ENCODE measurements around the gene GLIS1.
"Not testable (repeated sequence)": the region's sequence is repeated elsewhere in the genome, so short reads cannot be mapped to it uniquely, and the experiment has no call there.

GLIS1 gene

DNA sequence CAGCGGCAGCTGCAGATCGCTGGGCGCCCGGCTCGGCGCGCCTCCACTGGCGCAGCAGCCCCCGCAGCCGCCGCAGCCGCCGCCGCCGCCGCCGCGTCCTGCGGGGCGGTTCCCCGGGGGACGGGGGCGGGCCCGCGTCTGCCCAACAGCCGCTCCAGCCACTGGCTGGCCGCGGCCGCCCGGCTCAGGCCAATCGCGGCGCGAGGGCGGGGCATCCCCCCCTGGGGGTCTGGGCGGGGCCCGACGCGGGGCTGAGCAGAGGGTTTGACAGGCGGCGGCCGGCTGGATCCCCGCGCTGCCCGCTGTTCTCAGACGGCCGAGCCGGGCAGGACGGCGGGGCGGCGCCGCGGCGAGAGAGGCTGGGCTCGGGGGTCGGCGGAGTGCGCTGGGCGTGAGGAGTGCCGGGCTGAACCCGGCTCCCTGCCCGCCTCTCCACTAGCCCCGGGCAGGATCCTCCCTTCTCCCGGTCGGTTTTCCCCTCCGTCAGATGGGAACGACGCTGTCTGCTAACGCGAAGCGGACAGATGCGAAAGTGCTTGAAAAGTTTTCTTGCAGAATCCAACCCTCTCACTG, at the start of gene GLIS1:
Gene GLIS1 (minus strand): TSS at position 56 of the 573 bp plus-strand sequence. CDS start 1,100 bp downstream, outside the sequence.
- DNase-seq = no peak

DNA sequence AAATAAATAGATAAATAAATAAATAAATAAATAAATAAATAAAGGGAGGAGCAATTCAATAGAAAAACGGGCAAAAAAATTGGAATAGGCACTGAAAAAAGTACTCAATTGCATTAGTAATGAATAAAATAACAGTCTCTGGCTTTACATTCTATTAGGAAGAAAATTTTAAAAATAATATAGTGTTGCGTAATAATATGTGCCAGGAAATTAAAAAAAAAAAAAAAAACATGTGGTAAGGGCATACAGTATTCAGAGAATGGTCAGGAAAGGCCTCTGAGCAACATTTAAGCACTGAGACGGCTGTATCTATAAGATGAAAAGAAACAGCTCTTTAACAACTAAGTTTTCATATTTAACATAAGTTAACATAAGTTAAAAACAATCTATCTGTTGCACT, 48.7 kb upstream of the GLIS1 start:
- no peak for DNase-seq

GRCh38 chr1:53783056-53783455, 44.1 kb upstream of the GLIS1 start:
- DNase-seq = no peak

DNA sequence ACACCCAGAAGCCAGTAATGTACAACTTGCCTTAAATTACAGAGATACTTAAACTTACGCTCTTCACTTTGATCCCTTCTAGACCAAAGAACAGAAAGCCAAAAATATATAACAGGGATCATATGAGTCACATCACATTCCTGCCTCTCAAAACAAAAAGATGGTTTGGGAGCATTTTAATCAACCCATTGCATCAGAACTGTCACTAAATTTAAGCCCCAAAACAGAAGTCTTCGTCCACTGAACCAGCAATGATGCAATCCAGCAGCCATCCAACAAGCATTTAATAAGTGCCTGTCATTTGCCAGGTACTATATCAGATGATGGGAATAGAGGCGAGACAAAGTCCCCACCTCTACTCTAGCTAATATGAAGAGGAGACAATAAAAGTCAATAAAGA, 42.7 kb upstream of the GLIS1 start:
- no peak for DNase-seq

- no peak for DNase-seq
Observed at GRCh38 chr1:53777272-53777671, 38.3 kb upstream of the GLIS1 start.

GRCh38 chr1:53771648-53772047, 32.7 kb upstream of the GLIS1 start:
- DNase-seq = no peak

- DNase-seq = no peak
Observed at GRCh38 chr1:53769780-53770179, 30.8 kb upstream of the GLIS1 start.

- no peak for DNase-seq
Observed at GRCh38 chr1:53769184-53769583, 30.2 kb upstream of the GLIS1 start.

DNA sequence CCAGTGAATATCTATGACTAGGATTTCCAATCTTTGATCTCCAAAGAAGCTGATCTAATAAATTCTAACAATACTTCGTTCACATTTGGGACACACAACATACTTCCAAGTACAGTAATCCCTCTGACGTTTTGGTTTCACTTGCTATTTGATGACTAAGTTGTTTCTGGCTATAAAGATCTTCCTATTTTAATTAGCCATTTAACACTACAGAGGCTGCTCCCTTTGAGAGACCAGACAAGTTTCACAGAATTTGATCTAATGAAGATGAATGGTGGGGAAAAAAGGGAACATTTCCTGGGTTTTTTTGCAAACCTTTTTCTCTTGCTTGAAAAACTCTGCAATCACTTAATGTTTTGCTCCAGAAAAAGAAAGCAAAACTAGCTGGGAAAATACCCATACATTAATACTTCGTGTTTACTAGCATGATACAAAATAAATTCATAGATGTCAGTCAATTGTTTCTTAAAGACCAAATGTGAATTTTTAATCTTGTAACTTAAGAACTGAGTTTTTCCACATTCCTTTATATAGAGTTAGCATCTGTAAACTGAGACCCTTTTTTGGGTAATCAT, 28.0 kb upstream of the GLIS1 start:
- no peak for DNase-seq

GRCh38 chr1:53766194-53766742, 27.3 kb upstream of the GLIS1 start:
- DNase-seq = no peak

GRCh38 chr1:53765657-53766056, 26.7 kb upstream of the GLIS1 start:
- DNase-seq = no peak

DNA sequence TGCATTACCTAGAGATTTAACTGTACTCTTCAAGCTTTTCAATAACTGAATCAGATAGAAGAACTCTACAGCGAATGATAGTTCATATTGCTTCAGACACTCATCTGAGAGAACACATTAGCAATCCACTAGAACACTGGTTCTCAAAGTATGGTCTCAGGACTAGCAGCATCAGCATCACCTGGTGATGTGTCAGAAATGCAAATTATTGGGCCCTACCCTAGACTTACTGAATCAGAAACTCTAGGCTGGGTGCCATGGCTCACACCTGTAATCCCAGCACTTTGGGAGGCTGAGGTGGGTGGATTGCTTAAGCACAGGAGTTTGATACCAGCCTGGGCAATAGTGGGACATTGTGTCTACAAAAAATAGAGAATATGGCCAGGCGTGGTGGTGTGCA, 24.9 kb upstream of the GLIS1 start:
- DNase-seq = no peak

GRCh38 chr1:53763461-53763860, 24.5 kb upstream of the GLIS1 start:
- no peak for DNase-seq

DNA sequence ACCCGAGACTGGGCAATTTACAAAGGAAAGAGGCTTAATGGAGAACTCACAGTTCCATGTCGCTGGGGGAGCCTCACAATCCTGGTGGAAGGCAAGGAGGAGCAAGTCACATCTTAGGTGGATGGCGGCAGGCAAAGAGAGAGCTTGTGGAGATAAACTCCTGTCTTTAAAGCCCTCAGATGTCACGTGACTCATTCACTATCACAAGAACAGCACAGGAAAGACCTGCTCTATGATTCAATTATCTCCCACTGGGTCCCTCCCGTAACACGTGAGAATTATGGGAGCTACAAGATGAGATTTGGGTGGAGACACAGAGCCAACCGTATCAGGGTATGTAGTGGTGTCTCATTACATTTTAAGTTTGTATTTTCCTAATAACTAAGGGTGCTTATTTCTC, 21.5 kb upstream of the GLIS1 start:
- not testable (repeated sequence) for DNase-seq

- no peak for DNase-seq
Observed at GRCh38 chr1:53755874-53756273, 16.9 kb upstream of the GLIS1 start.

GRCh38 chr1:53754484-53755312, 15.7 kb upstream of the GLIS1 start:
- peak in 1 of 6 experiments; percentile 7 for DNase-seq

GRCh38 chr1:53752281-53752680, 13.3 kb upstream of the GLIS1 start:
- DNase-seq = no peak

DNA sequence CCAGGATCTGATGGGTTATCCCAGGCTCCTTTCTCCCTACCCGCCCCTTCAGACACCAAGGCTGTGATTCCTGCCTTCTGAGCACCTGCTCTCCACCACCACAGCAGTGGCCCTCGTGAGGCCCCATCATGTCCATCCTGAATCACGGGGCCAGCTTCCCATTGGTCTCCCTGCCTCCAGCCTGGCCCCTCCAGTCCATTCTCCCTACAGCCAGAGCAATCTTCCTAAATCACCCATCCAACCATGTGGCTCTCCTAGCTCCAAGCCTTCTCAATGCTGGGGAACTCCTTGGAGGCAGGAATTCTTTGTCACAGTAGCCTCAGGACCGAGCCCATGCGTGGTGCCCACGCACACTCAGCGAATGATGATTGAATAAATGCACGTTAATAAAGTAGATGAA, 8.9 kb upstream of the GLIS1 start:
- DNase-seq = no peak

DNA sequence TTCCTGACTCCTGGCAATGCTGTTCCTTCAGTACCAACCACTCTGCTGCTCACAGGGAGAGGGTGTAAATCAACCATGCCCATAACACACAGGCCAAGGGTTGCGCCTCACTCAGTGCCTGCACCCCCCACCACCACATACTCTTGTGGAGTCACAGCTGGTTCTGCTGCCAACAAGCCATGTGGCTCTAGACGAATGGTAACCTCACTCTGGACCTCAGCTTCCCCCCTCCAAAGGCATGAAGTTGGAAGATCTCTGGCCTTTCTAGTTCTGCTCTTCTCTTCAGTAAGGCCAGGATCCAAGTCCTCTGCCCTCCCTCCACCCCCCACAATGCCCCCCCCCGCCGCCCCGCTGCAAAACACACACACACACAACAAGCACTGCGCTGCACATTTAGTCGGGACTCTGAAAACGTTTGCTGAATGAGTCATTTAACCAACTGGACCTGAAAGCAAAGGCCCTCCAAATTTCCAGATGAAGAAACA, 1.7 kb upstream of the GLIS1 start:
- DNase-seq = no peak

DNA sequence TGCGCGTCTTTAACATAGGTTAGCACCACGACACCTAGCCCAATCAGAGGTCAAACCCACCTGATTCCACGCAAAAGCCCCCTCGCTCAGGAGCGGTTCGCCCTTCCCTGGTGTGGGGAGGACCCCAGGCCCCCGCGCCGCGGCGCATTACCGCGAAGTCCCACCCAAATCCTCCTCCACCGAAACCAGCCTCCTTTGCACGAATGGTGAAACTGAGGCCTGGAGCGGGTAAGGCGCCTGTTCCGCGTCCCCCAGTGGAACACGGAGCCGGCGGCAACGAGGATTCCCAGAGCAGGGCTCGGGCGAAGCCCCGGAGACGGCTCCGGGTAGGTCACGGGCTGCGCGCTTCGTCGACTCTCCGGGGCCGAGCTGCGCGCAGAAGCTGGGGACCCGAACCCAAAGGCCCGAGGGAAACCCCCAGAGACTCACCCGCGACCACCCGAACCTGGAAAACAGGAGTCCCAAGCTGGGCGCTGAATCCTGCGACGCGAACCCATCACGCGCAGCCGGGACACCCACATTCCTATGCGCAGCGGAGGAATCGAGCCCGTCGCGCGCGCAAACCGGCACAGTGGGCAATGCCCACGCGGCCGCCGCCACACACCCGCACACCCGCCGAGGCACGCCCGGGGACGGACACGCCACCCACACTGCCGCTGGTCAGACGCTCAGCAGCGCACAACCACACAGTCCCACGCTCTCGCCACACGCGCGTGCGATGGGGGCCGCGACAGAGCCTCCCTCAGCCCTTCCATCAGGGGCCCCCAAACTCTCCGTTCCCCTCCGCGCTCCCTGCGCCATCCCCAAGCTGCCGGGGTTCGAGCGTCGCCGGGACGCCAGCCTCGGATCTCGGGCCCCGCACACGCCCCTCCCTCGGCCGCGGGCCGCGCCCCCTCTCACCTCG, 507 bp downstream of the GLIS1 start:
- no peak for DNase-seq

DNA sequence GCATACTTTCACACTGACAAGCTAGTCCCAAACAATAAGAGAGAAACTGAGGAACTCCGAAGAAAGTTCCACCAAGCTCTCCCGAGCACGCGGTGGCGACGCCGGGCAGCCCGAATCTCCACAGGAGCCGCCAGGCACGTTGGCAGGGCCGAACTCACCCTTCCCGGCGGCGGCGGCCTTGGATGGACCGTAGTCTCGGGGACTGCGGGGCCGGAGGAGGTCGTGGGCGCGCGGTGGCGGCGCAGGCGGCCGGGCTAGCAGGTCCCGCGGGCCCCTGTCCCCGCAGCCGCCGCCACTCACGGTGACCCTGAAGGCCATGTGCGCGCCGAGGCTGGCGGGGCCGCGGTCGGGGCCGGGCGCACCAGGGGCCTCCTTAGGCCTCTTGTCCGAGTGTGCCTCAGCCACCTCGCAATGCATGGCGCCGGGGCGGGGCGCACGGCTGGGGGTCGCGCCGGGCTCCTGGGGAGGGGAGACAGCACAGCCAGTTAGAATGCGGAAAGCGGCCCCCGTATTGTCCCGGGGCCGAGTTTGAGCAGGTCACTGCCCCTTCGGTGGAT, 1.2 kb downstream of the GLIS1 start:
- DNase-seq = no peak

DNA sequence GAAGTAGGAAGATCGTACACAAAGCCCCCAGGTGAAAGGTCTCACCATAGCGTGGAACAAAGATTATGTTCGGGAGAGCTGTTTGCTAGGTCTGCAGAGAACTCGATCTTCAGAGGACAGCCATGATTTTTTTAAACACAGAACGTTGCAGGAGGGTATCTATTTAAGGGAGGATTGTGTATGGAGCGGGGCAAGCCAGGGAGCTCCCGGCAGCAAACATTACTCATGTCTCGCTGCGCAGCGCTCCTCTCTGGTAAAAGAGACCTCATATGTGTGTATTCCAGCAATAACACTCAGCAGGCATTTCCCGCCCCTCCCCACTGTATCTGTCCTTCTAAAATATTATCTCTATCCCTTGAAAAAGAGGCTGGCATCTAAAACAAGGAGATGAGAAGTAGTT, 2.7 kb downstream of the GLIS1 start:
- DNase-seq = no peak
